Neutrophil (primary cell): Measurements from ENCODE around the gene SHKBP1.
"Not testable (repeated sequence)": the region's sequence is repeated elsewhere in the genome, so short reads cannot be mapped to it uniquely, and the experiment has no call there.

ENCODE experiments used
- H3K27ac ChIP-seq: fragments of 200-600 bp; sonication (generic); 2 replicates; pipeline ENCODE4 v1.5.1; 2016; ENCODE audit warnings: mild to moderate bottlenecking, moderate library complexity
- H3K27me3 ChIP-seq: fragments of 200-600 bp; sonication (generic); 2 replicates; pipeline ENCODE4 v1.6.0; 2016; ENCODE audit warnings: mild to moderate bottlenecking
- H3K36me3 ChIP-seq: fragments of 200-600 bp; sonication (generic); 2 replicates; pipeline ENCODE4 v1.5.1; 2017
- H3K4me1 ChIP-seq, 2 experiments: fragments of 200-600 bp in 1 of 2; sonication (generic) in 1 of 2; 1 replicate in 1 of 2; 2 replicates in 1 of 2; pipeline versions ENCODE4 v1.5.1 to v1.6.1; 2013 to 2016; ENCODE audit warnings: low read depth in 1 of 2, low read length in 1 of 2, mild to moderate bottlenecking in 1 of 2, moderate library complexity in 1 of 2; ENCODE audit not compliant: control insufficient read depth in 1 of 2, insufficient read depth in 1 of 2
- H3K4me3 ChIP-seq, 2 experiments: fragments of 200-600 bp in 1 of 2; sonication (generic) in 1 of 2; 1 replicate in 1 of 2; 2 replicates in 1 of 2; pipeline ENCODE4 v1.5.1; 2013 to 2016; ENCODE audit warnings: low read depth in 1 of 2, low read length in 1 of 2, mild to moderate bottlenecking in 1 of 2, moderate library complexity in 1 of 2
- H3K9me3 ChIP-seq: fragments of 200-600 bp; sonication (generic); 2 replicates; pipeline ENCODE4 v1.5.1; 2016
- CTCF ChIP-seq: fragments of 200-600 bp; sonication (generic); IDR thresholded peaks from 2 replicates; pipeline ENCODE4 v1.5.1; 2016; ENCODE audit warnings: antibody characterized with exemption

The SHKBP1 gene

GRCh38 chr19:40588926-40589569, 12.4 kb downstream of the SHKBP1 start:
- H3K9me3 ChIP-seq = no peaks in the 10 kb centered on the region
- peaks cover 18 to 31% of the 10 kb centered on the region in 2 experiments for H3K4me1 ChIP-seq
- H3K27me3 ChIP-seq = peaks cover 4% of the 10 kb centered on the region
- no peak overlapping the region for H3K4me3 ChIP-seq
- peaks cover 80% of the 10 kb centered on the region for H3K36me3 ChIP-seq
- no peak overlapping the region for H3K27ac ChIP-seq
- no peak for TF ChIP-seq CTCF

- no peaks in the 10 kb centered on the region for H3K9me3 ChIP-seq
- peaks cover 12% of the 10 kb centered on the region for H3K27me3 ChIP-seq
- TF ChIP-seq CTCF = no peak
- H3K36me3 ChIP-seq = peaks cover 73% of the 10 kb centered on the region
- peak overlapping the region; percentile 8 for H3K27ac ChIP-seq
- H3K4me1 ChIP-seq = peaks cover 18 to 23% of the 10 kb centered on the region in 2 experiments
- no peak overlapping the region for H3K4me3 ChIP-seq
These were observed 13.1 kb downstream of the SHKBP1 start for GRCh38 chr19:40589591-40590429.

GRCh38 chr19:40590464-40591265, 14.0 kb downstream of the SHKBP1 start:
- peak overlapping the region; percentile 54 for H3K27ac ChIP-seq
- peaks cover 10 to 14% of the 10 kb centered on the region in 2 experiments for H3K4me1 ChIP-seq
- peaks cover 65% of the 10 kb centered on the region for H3K36me3 ChIP-seq
- H3K27me3 ChIP-seq = peaks cover 21% of the 10 kb centered on the region
- no peak overlapping the region for H3K4me3 ChIP-seq
- no peak for TF ChIP-seq CTCF
- H3K9me3 ChIP-seq = no peaks in the 10 kb centered on the region

- not testable (repeated sequence) for H3K9me3 ChIP-seq, H3K4me1 ChIP-seq, H3K4me3 ChIP-seq
- peaks cover 57% of the 10 kb centered on the region for H3K36me3 ChIP-seq
- H3K27ac ChIP-seq = peak overlapping the region; percentile 54
- H3K27me3 ChIP-seq = peaks cover 31% of the 10 kb centered on the region
These were observed 15.1 kb downstream of the SHKBP1 start for GRCh38 chr19:40591724-40592123.

GRCh38 chr19:40592170-40592569, 15.5 kb downstream of the SHKBP1 start:
- Histone ChIP-seq H3K4me3 (no peak overlapping the region), H3K27me3 (peaks cover 36% of the 10 kb centered on the region)
- no peak for TF ChIP-seq CTCF

More at GRCh38 chr19:40592170-40592569, 15.5 kb downstream of the SHKBP1 start:
- no peaks in the 10 kb centered on the region for H3K9me3 ChIP-seq
- H3K36me3 ChIP-seq = peaks cover 52% of the 10 kb centered on the region
- H3K4me1 ChIP-seq = peaks cover under 1 to 5% of the 10 kb centered on the region in 2 experiments
- peak overlapping the region; percentile 54 for H3K27ac ChIP-seq
